Spleen (tissue), 7 donors: ENCODE results near the gene NPW.

Experiments used
- POLR2A ChIP-seq, 3 donors: fragments of 450-650 bp; IDR thresholded peaks; one replicate each; pipeline ENCODE4 v1.5.1; 2017; ENCODE audit warnings: antibody characterized with exemption in 3 of 3, mild to moderate bottlenecking in 1 of 3
- POLR2AphosphoS5 ChIP-seq, 3 donors: sonication (generic); formaldehyde crosslinking; IDR thresholded peaks; one replicate each; pipeline ENCODE4 v1.5.1; 2017; ENCODE audit warnings: antibody characterized with exemption in 3 of 3
- TF ChIP-seq, protein P1 (sequence below), 11 experiments: fragments of 200-600 bp in 7 of 11; fragments of 450-650 bp in 4 of 11; sonication (generic) in 4 of 11; IDR thresholded peaks in 8 of 11; conservative IDR thresholded peaks in 3 of 11; 1 replicate in 7 of 11; 2 replicates in 4 of 11; pipeline versions ENCODE4 v1.4.0 to v1.8.0; 2016 to 2021; ENCODE audit warnings: antibody characterized with exemption in 11 of 11, inconsistent platforms in 4 of 11, mild to moderate bottlenecking in 1 of 11
- donor health status: DM: no; HTN: no; CAD: no; lungs with moderate emphysema.
- donor health status: DM: no; HTN: no; CAD: no.
- donor health status: DM: no; HTN: no; CAD: no.

DNA sequence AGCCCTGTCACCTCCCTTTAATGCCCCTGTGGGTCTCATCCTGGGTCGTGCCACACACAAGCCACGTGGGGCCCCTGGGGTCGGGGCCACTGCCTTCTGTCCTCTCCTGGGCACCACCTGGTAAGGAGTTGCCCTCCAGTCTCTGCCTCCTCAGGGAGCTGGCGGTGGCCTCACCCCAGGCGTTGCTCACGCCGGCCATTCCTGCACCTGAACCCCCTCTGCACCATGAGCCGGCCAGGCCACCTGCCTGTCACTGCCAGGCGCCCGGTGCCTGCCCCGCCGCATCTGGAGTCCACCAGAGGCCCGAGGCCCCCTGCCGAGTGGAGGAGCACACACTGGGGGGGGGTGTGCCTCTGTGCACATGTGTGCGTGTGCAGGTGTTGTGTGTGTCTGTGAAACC is 17.5 kb downstream of the NPW start:
- TF ChIP-seq, protein P1, sequence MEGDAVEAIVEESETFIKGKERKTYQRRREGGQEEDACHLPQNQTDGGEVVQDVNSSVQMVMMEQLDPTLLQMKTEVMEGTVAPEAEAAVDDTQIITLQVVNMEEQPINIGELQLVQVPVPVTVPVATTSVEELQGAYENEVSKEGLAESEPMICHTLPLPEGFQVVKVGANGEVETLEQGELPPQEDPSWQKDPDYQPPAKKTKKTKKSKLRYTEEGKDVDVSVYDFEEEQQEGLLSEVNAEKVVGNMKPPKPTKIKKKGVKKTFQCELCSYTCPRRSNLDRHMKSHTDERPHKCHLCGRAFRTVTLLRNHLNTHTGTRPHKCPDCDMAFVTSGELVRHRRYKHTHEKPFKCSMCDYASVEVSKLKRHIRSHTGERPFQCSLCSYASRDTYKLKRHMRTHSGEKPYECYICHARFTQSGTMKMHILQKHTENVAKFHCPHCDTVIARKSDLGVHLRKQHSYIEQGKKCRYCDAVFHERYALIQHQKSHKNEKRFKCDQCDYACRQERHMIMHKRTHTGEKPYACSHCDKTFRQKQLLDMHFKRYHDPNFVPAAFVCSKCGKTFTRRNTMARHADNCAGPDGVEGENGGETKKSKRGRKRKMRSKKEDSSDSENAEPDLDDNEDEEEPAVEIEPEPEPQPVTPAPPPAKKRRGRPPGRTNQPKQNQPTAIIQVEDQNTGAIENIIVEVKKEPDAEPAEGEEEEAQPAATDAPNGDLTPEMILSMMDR (IDR thresholded peaks at IDR 0.05 in 8 of 11, conservative IDR thresholded peaks at IDR 0.05 in 3 of 11): no peak
- TF ChIP-seq POLR2AphosphoS5 (IDR thresholded peaks at IDR 0.05) (no peak), POLR2A (IDR thresholded peaks at IDR 0.05) (no peak)
